NCI-H2171 treated with DMSO at 0.1 percent for 48 hours (cell line): ENCODE results near the gene NACA2.
"Not testable (repeated sequence)": the region's sequence is repeated elsewhere in the genome, so short reads cannot be mapped to it uniquely, and the experiment has no call there.

ENCODE experiments used
- DNase-seq: peaks from one replicate; lab custom pipeline; 2025; lab: John Stamatoyannopoulos, UW

Gene NACA2

DNA sequence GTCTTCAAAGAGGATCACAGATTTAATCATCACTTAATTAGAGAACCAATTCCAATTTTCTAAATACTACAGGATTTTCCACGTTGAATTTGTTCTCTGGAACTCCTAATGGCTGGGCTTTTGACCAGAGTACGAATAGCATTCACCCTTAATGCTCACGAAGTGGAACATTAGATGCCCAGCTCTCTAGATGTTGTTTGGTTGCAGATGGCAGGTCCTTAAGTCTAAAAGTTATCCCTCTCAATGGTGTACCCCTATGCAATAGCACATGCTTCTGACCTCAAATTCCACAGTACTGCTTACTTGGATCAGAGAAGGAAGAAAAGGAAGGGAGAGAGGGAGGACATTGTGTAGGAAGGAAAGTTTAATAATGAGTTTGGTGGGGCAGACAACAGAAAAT, 8.6 kb upstream of the NACA2 start:
- DNase-seq = no peak

DNA sequence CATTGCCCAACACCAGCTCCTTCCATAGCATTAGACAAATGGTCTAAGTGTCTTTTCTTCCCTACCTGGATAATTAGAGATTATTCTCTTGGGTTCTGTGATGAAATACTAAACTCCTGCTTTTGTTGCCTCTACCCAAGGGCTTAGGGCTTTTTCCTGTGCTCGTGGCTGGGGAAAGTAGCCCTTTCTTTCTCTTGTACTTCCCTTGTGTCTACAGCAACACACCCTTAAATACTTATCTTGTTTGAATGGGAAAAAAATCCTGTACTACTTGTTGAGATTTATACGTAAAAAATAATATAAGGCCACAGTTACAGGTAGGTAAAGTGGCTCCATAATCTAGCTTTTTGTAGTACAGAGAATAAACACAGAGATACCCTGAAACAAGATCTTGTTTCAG, 7.0 kb upstream of the NACA2 start:
- DNase-seq = no peak

- no peak for DNase-seq
Measured at GRCh38 chr17:61597607-61598006, 6.6 kb upstream of the NACA2 start.

- no peak for DNase-seq
Measured at GRCh38 chr17:61595418-61596186, 4.6 kb upstream of the NACA2 start.

DNA sequence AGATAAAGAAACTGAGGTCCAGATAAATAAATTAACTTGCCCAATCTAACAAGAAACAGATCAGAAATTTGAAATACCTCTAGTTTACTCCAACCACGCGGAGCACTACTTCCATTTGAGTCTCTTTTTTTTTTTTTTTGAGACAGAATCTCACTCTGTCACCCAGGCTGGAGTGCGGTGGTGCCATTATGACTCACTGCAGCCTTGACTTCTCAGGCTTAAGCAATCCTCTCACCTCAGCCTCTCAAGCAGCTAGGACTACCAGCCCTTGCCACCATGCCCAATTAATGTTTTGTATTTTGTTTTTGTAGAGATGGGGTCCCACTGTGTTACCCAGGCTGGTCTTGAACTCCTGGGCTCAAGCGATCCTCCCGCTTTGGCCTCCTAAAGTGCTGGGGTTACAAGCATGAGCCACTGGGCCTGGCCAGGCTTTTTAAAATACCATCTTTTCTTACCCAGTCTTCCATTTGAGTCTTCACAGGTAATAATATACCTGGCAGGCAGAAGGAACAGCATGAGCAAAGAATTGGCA, 3.3 kb upstream of the NACA2 start:
- DNase-seq = no peak

- no peak for DNase-seq
Measured at GRCh38 chr17:61593426-61593825, 2.4 kb upstream of the NACA2 start.

DNA sequence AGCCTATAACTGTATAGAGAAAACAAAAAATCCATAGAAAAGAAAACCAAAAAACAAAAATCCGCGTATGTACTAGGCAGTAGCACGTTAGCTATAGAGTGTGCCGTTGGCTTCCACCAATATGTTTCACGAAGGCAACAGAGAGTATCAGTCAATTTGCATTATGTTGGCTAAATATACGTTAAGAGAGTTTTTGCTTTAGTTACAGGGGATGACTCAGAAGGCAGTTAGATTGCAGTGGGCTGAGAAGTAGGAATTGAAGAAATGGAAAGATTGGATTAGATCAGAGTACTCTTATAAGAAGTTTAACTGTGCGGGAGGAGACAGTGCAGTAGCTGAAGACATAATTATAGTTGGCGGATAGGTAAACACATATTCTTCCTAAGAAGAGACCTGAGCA, 911 bp upstream of the NACA2 start:
- DNase-seq = no peak

DNA sequence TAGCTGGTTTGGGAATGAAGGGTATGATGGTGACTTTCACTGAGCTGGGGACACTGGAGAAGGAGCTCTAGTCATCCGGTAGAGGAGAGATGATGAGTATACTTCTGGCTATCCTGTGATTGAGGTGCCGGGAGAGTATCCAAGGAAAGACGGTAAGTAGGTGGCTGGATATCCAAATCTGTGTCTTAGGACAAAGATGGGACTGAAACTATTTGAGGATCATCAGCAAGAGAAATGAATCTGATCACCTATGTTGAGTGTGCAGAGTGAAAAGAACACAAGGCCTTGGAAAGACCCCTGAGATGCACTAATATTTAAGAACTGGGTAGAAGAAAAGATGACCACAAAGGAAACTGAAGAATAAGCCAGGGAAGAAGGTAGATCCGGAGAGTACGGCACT, 1.0 kb downstream of the NACA2 start:
- no peak for DNase-seq

- peak; percentile 60 for DNase-seq
Measured at GRCh38 chr17:61587807-61588660, 3.0 kb downstream of the NACA2 start.

DNA sequence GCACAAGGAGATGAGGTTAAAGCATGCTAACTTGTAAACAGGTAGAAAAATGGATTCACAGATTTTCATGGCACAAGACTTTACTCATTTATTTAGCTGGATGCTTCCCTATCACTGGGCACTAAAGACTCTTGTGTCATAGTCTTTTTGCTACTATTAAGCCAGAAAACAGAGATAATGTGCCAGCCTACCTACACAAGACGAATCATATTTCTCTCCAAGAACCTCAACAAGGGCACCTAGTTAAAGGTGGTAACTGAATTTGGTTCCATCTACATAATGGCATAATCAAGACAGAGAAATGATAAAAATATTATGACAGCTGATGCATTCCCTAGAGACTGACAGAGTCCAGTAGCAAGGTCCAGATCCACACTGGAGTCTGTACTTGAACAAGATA, 3.8 kb downstream of the NACA2 start:
- no peak for DNase-seq

GRCh38 chr17:61586622-61587021, 4.4 kb downstream of the NACA2 start:
- DNase-seq = not testable (repeated sequence)

DNA sequence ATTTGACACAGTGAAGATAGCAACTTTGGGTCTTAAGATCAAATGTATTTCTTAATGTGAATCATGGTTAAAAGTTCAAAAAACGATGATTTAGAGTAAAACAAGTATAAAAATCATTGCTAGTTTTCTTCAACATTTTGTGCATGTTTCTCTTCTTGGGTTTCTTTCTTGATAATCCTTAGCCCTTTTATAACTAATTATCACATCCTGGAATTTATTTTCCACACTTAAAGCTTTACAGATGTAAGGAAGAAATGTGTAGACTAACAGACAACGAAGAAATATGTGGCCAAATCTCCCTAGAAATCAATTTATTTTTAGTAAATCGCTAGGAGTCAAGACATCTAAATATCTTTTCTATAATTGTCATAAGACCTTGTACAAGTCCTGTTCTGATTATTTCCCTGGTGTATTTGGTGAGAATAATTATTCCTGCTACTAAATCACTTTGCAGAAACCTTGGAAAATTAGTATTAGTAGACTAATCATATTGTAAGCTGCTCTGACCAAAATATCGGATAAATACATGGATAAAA, 4.9 kb downstream of the NACA2 start:
- no peak for DNase-seq

DNA sequence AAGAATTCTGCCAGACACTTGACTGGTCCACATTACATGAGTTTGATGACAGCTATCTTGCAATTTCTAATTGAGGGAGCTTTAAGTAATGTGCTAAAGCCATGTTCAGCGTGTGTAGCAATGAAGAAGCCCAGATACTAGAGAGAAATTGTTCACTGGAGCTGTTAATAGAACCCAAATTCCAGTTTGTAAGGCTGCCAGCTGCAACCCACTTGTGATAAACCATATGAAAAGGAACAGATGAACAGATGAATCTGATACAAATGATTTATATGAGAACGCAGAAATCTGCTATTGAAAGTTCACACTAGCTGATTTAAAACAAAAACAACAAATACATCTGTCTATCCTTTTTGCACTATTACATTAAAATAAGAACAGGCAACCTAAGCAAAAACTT, 6.2 kb downstream of the NACA2 start:
- DNase-seq = peak; percentile 34

DNA sequence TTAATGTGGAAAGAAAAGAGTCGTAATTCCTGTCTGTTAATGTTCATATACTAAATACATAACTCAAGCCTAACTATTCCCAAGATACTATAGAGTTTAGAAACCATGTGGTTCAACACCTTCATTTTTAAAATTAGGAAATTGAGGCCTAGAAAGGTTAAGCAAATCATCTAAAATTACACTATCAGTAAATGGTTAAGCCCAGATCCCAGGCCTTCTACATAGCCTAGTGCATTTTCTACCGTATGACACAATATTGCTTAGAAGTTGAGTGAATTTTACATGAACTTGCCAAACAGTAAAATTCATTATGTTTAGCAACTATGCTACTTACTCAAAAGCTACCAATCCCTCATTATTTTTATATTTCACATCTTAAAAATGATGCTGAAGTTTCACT, 6.8 kb downstream of the NACA2 start:
- DNase-seq = no peak

- no peak for DNase-seq
Measured at GRCh38 chr17:61583660-61584264, 7.3 kb downstream of the NACA2 start.

GRCh38 chr17:61583242-61583641, 7.8 kb downstream of the NACA2 start:
- DNase-seq = peak; percentile 69

- DNase-seq = no peak
Measured at GRCh38 chr17:61582593-61582992, 8.4 kb downstream of the NACA2 start.

DNA sequence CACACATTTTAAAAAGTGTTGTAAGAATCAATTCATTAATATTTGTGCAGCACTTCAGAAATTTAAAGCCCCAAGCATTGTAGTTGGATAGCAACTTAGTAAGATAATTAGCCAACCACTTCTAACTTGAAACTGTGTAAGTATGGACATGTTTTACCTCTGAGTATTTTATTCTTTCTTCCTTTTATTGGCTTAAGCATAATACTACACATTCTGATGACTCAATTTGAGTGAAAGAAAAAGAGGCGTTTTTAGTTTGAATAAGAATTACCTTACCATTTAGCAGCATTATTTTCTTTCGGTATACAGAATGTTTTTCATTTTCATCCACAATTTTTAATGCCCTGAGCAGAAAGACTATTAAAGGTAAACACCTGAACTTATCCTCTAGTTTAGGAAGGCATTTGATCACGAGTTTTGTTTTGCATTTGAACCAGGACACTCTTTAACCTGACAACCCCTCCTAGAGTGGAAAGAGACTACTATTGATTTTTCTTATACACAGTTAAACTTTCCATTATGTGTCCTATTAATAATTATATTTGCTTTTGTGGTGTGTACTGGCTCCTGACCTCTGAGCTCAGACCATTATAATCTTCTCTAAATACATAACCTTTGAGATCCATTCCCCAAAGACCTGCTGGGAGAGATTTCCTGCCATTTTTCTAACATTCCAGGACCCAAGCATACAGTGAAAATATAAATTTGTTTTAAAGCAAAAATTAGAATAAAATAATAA, 9.2 kb downstream of the NACA2 start:
- no peak for DNase-seq

DNA sequence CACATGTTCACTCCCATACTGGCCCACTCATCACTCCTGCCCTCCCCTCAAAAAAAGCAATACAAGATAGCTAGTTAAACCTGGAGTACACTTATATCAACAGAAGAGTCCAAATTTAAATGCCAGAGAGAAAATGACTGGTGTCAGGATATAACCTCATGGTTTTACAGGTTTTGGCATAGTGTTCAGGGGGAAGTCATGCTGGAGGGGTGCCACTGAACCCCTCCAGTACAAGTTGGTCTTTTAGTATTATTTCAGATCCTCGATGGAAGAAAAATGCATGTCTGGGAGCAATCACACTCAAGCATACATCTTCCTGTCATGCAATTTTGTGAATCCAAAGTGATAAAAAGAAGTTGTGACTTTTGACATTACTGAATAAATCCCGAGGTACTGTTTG, 10.5 kb downstream of the NACA2 start:
- no peak for DNase-seq

DNA sequence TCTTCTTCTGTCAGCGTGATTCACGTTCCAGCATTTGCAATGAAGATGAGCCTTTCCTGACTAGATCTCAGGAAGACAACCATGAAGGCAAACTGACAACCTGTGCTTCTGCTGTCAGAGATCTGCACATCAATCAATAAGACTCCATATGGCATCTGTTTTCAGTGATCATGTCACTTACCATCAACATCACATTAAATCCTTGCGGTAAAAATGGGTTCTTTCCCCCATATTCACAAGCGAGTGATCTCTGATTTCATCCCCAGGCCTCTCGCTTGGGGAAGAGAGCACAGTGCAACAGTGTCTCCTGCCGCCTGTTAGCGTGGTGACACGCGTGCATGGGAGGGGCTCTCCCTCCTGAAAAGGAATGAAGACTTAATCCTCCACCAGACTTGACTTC, 11.1 kb downstream of the NACA2 start:
- DNase-seq = peak; percentile 40

GRCh38 chr17:61579347-61579746, 11.7 kb downstream of the NACA2 start:
- DNase-seq = no peak

- no peak for DNase-seq
Measured at GRCh38 chr17:61578645-61579044, 12.4 kb downstream of the NACA2 start.
